Mucosa of rectum (tissue), 2 donors: ENCODE results near the gene PCBP3.

Source experiments
- H3K27ac ChIP-seq, 2 donors: one replicate each; pipeline ENCODE4 v1.7.0; 2013; ENCODE audit warnings: inconsistent platforms in 2 of 2, low read depth in 2 of 2, low read length in 2 of 2
- H3K27me3 ChIP-seq, 2 donors: one replicate each; pipeline ENCODE4 v1.7.0; 2013; ENCODE audit warnings: low read length in 2 of 2; ENCODE audit not compliant: control insufficient read depth in 2 of 2, insufficient read depth in 2 of 2
- H3K36me3 ChIP-seq, 2 donors: one replicate each; pipeline ENCODE4 v1.7.0; 2013; ENCODE audit warnings: low read length in 2 of 2; ENCODE audit not compliant: control insufficient read depth in 2 of 2, insufficient read depth in 2 of 2
- H3K4me1 ChIP-seq, 2 donors: one replicate each; pipeline ENCODE4 v1.7.0; 2013; ENCODE audit warnings: low read length in 2 of 2, mild to moderate bottlenecking in 1 of 2; ENCODE audit not compliant: control insufficient read depth in 2 of 2, insufficient read depth in 2 of 2
- H3K4me3 ChIP-seq, 2 donors: one replicate each; pipeline ENCODE4 v1.7.0; 2013; ENCODE audit warnings: low read length in 2 of 2
- H3K9ac ChIP-seq, 2 donors: one replicate each; pipeline ENCODE4 v1.7.0; 2013; ENCODE audit warnings: low read length in 2 of 2, low read depth in 1 of 2, mild to moderate bottlenecking in 1 of 2
- H3K9me3 ChIP-seq, 2 donors: one replicate each; pipeline ENCODE4 v1.7.0; 2013; ENCODE audit warnings: low read length in 2 of 2; ENCODE audit not compliant: control insufficient read depth in 2 of 2
- donor health status: healthy.
- donor health status: Normal muscosa, but diverticular disease.

PCBP3 gene

GRCh38 chr21:45920824-45921600, 277.5 kb downstream of the PCBP3 start:
- H3K27me3 ChIP-seq, result no peaks in the 10 kb centered on the region
- no peaks in the 10 kb centered on the region for H3K36me3 ChIP-seq
- no peak overlapping the region for H3K27ac ChIP-seq
- no peak overlapping the region for H3K4me3 ChIP-seq
- no peak overlapping the region for H3K9ac ChIP-seq
- H3K9me3 ChIP-seq, result no peaks in the 10 kb centered on the region
- no peaks in the 10 kb centered on the region for H3K4me1 ChIP-seq

DNA sequence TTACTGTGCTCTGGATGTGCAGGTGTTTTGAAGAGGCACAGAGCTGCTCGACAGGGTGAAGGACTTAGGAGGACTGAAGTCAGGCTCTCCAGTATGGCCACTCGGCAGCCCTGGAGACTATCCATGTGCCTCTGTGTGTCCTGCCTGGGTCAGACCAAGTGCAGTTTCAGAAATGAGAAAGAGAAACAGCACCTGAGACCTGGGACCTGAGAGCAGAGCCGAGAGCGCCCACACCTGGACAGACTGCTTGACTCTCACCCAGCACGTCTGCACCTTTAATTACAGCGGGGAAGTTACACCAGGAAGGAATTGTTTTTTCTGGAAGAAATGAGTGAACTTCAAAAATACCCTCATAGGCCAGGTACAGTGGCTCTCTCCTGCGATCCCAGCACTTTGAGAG, 278.4 kb downstream of the PCBP3 start:
- H3K9ac ChIP-seq, result no peak overlapping the region
- no peaks in the 10 kb centered on the region for H3K9me3 ChIP-seq
- no peak overlapping the region for H3K4me3 ChIP-seq
- no peak overlapping the region for H3K27ac ChIP-seq
- H3K27me3 ChIP-seq, result no peaks in the 10 kb centered on the region
- no peaks in the 10 kb centered on the region for H3K4me1 ChIP-seq
- no peaks in the 10 kb centered on the region for H3K36me3 ChIP-seq

- Histone ChIP-seq H3K4me1 (no peaks in the 10 kb centered on the region), H3K27me3 (no peaks in the 10 kb centered on the region), H3K9me3 (no peaks in the 10 kb centered on the region), H3K9ac (no peak overlapping the region), H3K4me3 (no peak overlapping the region), H3K36me3 (no peaks in the 10 kb centered on the region), H3K27ac (no peak overlapping the region)
Observed at GRCh38 chr21:45922648-45923047, 279.1 kb downstream of the PCBP3 start.

DNA sequence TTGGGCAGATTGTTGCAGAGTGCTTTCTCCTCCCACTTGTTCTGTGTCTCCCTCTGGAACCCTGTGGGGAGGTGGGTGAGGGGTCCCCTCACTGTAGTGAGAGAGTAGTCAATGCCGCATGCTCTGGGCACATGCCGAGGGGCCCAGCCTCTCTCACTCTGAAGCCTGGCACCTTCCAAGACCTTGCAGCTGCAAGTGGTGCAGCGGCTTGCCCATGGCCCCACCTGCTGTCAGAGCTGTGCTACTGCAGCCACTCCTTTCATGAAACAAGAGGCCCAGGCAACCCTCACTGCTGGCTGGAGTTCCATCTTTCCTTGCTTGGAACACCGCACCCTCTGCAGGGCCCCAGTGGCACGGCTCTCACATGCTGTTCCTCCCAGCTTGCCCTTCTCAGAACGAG, 279.6 kb downstream of the PCBP3 start:
- Histone ChIP-seq H3K27me3 (no peaks in the 10 kb centered on the region), H3K9ac (no peak overlapping the region), H3K36me3 (no peaks in the 10 kb centered on the region), H3K9me3 (no peaks in the 10 kb centered on the region), H3K4me1 (no peaks in the 10 kb centered on the region), H3K27ac (no peak overlapping the region), H3K4me3 (no peak overlapping the region)

GRCh38 chr21:45926281-45926680, 282.8 kb downstream of the PCBP3 start:
- Histone ChIP-seq H3K4me1 (no peaks in the 10 kb centered on the region), H3K36me3 (no peaks in the 10 kb centered on the region), H3K9me3 (no peaks in the 10 kb centered on the region), H3K27ac (no peak overlapping the region), H3K27me3 (no peaks in the 10 kb centered on the region), H3K9ac (no peak overlapping the region), H3K4me3 (no peak overlapping the region)

GRCh38 chr21:45927032-45927431, 283.5 kb downstream of the PCBP3 start:
- H3K27ac ChIP-seq, result no peak overlapping the region
- no peaks in the 10 kb centered on the region for H3K36me3 ChIP-seq
- no peaks in the 10 kb centered on the region for H3K27me3 ChIP-seq
- no peak overlapping the region for H3K9ac ChIP-seq
- no peak overlapping the region for H3K4me3 ChIP-seq
- H3K4me1 ChIP-seq, result no peaks in the 10 kb centered on the region
- no peaks in the 10 kb centered on the region for H3K9me3 ChIP-seq

- H3K27me3 ChIP-seq, result no peaks in the 10 kb centered on the region
- no peak overlapping the region for H3K27ac ChIP-seq
- no peak overlapping the region for H3K9ac ChIP-seq
- H3K4me3 ChIP-seq, result no peak overlapping the region
- H3K9me3 ChIP-seq, result no peaks in the 10 kb centered on the region
- H3K4me1 ChIP-seq, result no peaks in the 10 kb centered on the region
- no peaks in the 10 kb centered on the region for H3K36me3 ChIP-seq
Observed at GRCh38 chr21:45927851-45928850, 284.6 kb downstream of the PCBP3 start.

DNA sequence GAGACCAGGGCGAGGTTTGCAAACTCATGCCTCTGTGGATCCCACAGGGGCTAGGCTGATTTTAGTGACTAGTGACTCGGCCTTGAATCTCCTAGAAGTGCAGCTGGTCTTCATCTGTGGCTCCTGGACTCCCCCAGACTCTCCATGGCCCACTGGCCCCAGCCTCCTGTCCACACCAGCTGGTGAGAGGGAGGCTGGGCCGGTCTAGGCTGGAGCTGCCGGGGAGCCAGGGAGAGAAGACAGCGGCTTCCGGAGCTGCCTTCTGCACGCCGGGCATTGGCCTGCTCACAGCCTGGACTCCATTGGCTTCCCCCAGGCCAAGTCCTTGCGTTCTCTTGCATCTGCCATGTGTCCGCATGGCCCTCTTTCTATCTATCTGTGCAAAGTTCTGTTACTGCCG, 285.9 kb downstream of the PCBP3 start:
- no peak overlapping the region for H3K27ac ChIP-seq
- H3K27me3 ChIP-seq, result no peaks in the 10 kb centered on the region
- no peaks in the 10 kb centered on the region for H3K9me3 ChIP-seq
- H3K36me3 ChIP-seq, result no peaks in the 10 kb centered on the region
- H3K4me1 ChIP-seq, result no peaks in the 10 kb centered on the region
- no peak overlapping the region for H3K9ac ChIP-seq
- no peak overlapping the region for H3K4me3 ChIP-seq

- Histone ChIP-seq H3K4me1 (no peaks in the 10 kb centered on the region), H3K9me3 (no peaks in the 10 kb centered on the region), H3K27me3 (no peaks in the 10 kb centered on the region), H3K36me3 (no peaks in the 10 kb centered on the region), H3K4me3 (no peak overlapping the region), H3K9ac (no peak overlapping the region), H3K27ac (no peak overlapping the region)
Observed at GRCh38 chr21:45930231-45930760, 286.8 kb downstream of the PCBP3 start.

DNA sequence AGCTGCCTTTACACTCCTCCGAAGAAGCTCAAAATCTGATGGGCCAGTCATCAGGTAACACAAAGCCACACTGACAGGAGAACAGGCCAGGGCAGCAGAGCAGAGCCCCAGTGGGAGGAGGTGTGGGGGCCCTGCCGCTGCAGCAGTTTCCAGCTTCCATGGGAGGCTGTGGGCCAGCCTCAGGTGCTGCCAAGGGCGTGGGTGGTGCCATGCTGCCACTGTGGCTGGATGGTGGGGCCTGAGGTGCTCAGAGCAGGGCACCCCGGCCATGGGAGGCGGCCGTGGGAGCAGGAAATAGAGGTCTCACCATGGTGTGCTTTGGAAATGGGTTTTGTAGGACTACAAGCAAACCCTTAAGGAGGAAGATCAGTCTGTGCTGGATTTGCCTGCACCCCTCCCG, 287.3 kb downstream of the PCBP3 start:
- no peaks in the 10 kb centered on the region for H3K36me3 ChIP-seq
- H3K27me3 ChIP-seq, result no peaks in the 10 kb centered on the region
- no peaks in the 10 kb centered on the region for H3K4me1 ChIP-seq
- H3K4me3 ChIP-seq, result no peak overlapping the region
- no peak overlapping the region for H3K9ac ChIP-seq
- H3K27ac ChIP-seq, result no peak overlapping the region
- no peaks in the 10 kb centered on the region for H3K9me3 ChIP-seq
